Spleen (tissue), 7 donors: ENCODE data around the gene TIPRL.

Experiments used
- CTCF ChIP-seq, 11 experiments: fragments of 200-600 bp in 7 of 11; fragments of 450-650 bp in 4 of 11; sonication (generic) in 4 of 11; IDR thresholded peaks in 8 of 11; conservative IDR thresholded peaks in 3 of 11; 1 replicate in 7 of 11; 2 replicates in 4 of 11; pipeline versions ENCODE4 v1.4.0 to v1.8.0; 2016 to 2021; ENCODE audit warnings: antibody characterized with exemption in 11 of 11, inconsistent platforms in 4 of 11, mild to moderate bottlenecking in 1 of 11
- POLR2A ChIP-seq, 3 donors: fragments of 450-650 bp; IDR thresholded peaks; one replicate each; pipeline ENCODE4 v1.5.1; 2017; ENCODE audit warnings: antibody characterized with exemption in 3 of 3, mild to moderate bottlenecking in 1 of 3
- donor health status: DM: no; HTN: no; CAD: no; lungs with moderate emphysema.
- donor health status: DM: no; HTN: no; CAD: no.
- donor health status: DM: no; HTN: no; CAD: no.

DNA sequence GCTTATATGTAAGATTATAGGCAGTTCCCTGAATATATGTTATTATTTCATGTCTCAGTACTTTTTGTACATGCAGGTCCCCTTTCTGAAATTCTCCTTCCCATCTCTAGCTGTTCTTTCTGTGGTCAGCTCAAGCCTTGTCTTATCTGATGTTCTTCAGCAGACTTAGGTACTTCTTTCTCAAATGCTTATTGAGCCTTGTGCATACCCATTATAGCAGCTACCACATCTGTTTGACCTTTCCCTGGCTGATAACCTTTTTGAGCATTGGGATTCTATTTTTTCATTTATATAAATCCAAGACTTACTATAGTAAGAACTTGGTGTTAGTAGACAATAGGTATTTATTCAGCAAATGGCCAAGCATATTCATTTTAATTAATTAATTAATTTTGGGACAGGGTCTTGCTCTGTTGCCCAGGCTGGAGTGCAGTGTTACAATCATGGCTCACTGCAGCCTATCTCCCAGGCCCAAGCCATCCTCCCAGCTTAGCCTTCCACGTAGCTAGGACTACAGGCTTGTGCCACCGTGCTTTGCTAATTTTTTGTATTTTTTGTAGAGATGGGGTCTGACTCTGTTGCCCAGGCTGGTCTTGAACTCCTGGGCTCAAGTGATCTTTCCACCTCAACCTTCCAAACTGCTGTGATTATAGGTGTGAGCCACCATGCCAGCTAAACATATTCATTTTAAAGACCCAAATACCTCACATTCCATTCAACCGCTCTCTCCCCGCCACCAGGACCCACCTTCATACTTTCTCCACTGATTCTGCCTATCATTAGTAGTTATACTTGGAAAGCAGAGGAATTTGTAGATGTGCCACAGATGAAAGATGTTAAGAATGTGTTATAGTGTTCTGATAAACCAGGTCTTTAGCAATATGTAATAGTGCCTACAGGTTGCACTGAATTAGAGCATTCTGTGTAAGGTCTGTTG is 16.7 kb downstream of the TIPRL start:
- no peak for TF ChIP-seq CTCF (IDR thresholded peaks at IDR 0.05 in 8 of 11, conservative IDR thresholded peaks at IDR 0.05 in 3 of 11)
- TF ChIP-seq POLR2A (IDR thresholded peaks at IDR 0.05) = no peak
